PFSK-1 (cell line): ENCODE measurements around the gene TBC1D30.

Experiments
- FOXP2 ChIP-seq: optimal IDR thresholded peaks from 2 replicates; pipeline ENCODE3; 2011; ENCODE audit warnings: borderline replicate concordance, control low read depth, inconsistent platforms; ENCODE audit not compliant: insufficient read depth; ENCODE audit errors: extremely low read length, extremely low read depth
- POLR2AphosphoS5 ChIP-seq: IDR thresholded peaks from 2 replicates; pipeline ENCODE4 v1.6.1; 2012; ENCODE audit warnings: low read depth, mild to moderate bottlenecking, control low read depth, low read length, moderate library complexity
- SIN3A ChIP-seq: IDR thresholded peaks from 2 replicates; pipeline ENCODE4 v1.6.1; 2012; ENCODE audit warnings: mild to moderate bottlenecking, low read length, moderate library complexity, borderline replicate concordance; ENCODE audit not compliant: insufficient read depth
- TAF1 ChIP-seq: IDR thresholded peaks from 2 replicates; pipeline ENCODE4 v1.6.1; 2012; ENCODE audit warnings: low read length, control low read depth, borderline replicate concordance; ENCODE audit not compliant: insufficient read depth
- TF ChIP-seq, protein P1 (sequence below), 2 experiments: IDR thresholded peaks; 2 replicates each; pipeline versions ENCODE4 v1.6.1 to v1.8.0; 2011 to 2012; ENCODE audit warnings: low read depth in 2 of 2, low read length in 2 of 2, control low read depth in 1 of 2, inconsistent platforms in 1 of 2, mild to moderate bottlenecking in 1 of 2, moderate library complexity in 1 of 2; ENCODE audit not compliant: insufficient read depth in 1 of 2

The TBC1D30 gene

DNA sequence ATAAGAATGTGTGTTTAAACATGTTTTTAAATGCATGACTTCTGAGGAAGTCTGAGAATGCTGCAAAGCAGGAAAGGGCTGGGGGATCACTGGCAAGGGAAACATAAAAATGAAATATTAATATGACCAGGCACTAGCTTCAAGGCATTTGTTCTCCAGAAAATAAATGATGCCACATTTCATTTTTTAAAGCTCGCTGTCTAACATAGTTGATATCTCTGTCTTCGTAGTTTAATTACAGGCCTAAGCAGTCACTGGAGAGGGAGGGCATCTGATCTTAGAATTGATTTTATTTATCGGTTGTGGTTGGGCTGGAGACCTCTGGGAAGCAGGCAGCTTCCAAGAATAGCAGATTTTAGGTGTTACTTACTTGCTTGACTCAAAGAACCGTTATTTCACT lies 87.5 kb downstream of the TBC1D30 start:
- TF ChIP-seq POLR2AphosphoS5 (no peak), SIN3A (no peak), TAF1 (no peak), FOXP2 (no peak)
- TF ChIP-seq, protein P1, sequence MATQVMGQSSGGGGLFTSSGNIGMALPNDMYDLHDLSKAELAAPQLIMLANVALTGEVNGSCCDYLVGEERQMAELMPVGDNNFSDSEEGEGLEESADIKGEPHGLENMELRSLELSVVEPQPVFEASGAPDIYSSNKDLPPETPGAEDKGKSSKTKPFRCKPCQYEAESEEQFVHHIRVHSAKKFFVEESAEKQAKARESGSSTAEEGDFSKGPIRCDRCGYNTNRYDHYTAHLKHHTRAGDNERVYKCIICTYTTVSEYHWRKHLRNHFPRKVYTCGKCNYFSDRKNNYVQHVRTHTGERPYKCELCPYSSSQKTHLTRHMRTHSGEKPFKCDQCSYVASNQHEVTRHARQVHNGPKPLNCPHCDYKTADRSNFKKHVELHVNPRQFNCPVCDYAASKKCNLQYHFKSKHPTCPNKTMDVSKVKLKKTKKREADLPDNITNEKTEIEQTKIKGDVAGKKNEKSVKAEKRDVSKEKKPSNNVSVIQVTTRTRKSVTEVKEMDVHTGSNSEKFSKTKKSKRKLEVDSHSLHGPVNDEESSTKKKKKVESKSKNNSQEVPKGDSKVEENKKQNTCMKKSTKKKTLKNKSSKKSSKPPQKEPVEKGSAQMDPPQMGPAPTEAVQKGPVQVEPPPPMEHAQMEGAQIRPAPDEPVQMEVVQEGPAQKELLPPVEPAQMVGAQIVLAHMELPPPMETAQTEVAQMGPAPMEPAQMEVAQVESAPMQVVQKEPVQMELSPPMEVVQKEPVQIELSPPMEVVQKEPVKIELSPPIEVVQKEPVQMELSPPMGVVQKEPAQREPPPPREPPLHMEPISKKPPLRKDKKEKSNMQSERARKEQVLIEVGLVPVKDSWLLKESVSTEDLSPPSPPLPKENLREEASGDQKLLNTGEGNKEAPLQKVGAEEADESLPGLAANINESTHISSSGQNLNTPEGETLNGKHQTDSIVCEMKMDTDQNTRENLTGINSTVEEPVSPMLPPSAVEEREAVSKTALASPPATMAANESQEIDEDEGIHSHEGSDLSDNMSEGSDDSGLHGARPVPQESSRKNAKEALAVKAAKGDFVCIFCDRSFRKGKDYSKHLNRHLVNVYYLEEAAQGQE (IDR thresholded peaks at IDR 0.05; ENCODE audit: insufficient read depth in 1 of 2, low read depth in 2 of 2, low read length in 2 of 2) = no peak

DNA sequence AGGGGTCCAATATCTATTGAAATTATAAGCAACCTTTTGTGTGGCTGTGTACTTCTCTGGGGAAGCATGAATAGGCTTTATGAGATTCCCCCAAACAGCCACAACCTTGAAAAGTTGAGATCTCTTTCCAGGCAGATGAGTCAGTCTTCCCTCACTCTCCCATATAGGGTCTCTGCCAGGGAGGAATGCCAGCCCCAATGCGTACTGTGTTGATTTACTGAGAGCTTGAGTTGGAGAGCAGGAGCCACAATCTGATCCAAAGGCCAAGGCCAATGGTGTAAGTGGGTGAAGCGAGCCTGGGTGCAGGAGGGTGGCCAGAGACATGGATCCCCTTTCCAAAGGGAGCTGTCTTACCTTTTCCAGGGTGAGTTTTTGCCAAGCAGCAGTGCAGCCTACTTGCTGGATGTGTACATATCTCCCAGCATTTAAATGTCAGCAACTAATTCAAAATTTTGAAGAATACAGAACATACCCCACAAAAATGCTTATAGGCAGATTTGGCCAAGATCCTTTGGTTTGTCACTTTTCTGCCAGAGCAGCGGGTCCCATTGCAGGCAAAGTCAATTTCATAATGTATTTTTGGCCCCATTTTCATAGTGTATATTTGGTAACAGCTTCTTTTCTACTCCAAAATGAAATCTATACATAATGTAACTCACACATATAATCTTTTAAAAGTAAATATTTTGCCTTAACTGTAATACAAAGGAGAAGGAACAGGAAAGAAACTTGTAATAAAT lies 88.2 kb downstream of the TBC1D30 start:
- TF ChIP-seq TAF1 (no peak), SIN3A (no peak), POLR2AphosphoS5 (no peak), FOXP2 (no peak)
- TF ChIP-seq, protein P1 (IDR thresholded peaks at IDR 0.05; ENCODE audit: insufficient read depth in 1 of 2, low read depth in 2 of 2, low read length in 2 of 2) = no peak

DNA sequence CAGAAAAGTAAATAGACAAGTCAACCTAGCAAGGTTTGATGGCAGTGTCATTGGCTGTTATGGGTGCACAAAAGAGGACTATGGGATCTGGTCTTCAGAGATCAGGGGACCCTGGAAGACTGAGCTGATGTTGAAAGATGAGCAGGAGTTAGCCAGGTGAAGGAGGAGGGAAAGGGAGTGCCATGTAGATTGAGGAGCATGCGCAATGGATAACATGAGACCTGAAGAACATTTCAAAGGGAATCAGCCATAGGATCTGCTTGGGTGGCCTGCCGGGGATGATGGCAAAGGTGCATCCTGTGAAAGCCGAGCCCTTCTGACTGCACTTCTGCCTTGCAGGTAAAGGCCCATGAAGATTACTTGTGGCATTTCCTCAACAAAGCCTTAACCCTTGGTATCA lies 90.8 kb downstream of the TBC1D30 start:
- TF ChIP-seq, protein P1 (IDR thresholded peaks at IDR 0.05; ENCODE audit: insufficient read depth in 1 of 2, low read depth in 2 of 2, low read length in 2 of 2) = no peak
- TF ChIP-seq TAF1 = no peak
- no peak for TF ChIP-seq POLR2AphosphoS5
- TF ChIP-seq SIN3A = no peak
- TF ChIP-seq FOXP2 = no peak

DNA sequence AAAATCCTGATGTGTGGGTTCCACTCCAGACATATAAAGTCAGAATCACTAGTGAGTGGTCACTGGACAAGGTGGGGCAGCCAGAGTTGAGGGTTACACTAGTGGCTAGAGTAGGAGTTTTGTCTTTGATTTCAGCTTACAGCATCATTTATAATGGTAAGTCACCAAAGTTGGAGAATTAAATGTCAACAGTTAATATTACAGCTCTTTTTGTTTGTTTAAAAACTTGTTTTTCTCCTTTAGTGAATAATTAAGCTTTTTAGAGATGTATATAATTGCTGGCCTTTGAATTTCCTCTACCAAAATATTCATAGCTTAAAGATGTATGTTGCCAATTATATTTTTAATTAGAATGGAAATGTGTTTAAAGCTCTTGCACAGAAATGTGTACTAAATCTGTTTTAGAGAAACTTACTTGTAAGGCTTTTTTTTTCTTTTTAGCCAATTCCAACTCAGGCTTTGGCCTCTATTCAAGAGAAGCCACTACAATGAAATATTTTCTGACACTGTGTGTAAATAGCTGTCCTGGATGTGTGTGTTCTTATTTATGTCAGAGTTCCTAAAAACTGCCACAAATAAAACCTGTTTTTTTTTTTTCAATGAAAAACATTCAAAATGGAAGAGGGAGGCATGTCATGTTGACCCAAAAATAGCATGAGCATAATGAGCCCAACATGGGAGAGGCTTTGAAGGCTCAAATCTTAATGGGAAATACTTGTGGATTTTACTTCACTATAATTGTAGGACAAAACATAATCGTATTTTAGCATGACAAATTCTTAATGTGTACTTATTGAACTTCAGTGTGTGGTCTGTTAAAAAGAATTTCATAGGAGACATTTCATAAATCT lies 92.2 kb downstream of the TBC1D30 start:
- TF ChIP-seq FOXP2 (no peak), TAF1 (no peak), SIN3A (no peak), POLR2AphosphoS5 (no peak)
- TF ChIP-seq, protein P1 (IDR thresholded peaks at IDR 0.05; ENCODE audit: insufficient read depth in 1 of 2, low read depth in 2 of 2, low read length in 2 of 2) = no peak
